G401.6 (cell line): ENCODE data around the gene IL16.

Experiments used
- FAIRE-seq: peaks from 2 replicates; lab custom pipeline; 2012; peaks lifted over from hg19 to GRCh38; lab: Jason Lieb, UNC

The IL16 gene

GRCh38 chr15:81256916-81257315, 60.2 kb downstream of the IL16 start:
- FAIRE-seq = no peak

GRCh38 chr15:81257435-81257834, 60.8 kb downstream of the IL16 start:
- FAIRE-seq = no peak

DNA sequence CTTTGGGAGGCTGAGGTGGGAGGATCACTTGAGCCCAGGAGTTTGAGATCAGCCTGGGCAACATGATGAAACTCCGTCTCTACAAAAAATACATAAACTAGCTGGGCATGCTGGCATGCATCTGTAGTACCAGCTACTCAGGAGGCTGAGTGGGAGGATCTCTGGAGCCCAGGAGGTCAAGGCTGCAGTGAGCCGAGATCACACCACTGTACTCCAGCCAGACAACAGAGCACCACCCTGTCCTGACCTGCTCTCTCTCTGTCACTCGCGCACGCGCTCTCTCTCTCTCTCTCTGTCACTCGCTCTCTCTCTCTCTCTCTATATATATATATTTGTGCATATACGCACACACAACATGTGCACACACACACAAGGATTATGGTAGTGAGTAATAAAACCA, 61.8 kb downstream of the IL16 start:
- no peak for FAIRE-seq

DNA sequence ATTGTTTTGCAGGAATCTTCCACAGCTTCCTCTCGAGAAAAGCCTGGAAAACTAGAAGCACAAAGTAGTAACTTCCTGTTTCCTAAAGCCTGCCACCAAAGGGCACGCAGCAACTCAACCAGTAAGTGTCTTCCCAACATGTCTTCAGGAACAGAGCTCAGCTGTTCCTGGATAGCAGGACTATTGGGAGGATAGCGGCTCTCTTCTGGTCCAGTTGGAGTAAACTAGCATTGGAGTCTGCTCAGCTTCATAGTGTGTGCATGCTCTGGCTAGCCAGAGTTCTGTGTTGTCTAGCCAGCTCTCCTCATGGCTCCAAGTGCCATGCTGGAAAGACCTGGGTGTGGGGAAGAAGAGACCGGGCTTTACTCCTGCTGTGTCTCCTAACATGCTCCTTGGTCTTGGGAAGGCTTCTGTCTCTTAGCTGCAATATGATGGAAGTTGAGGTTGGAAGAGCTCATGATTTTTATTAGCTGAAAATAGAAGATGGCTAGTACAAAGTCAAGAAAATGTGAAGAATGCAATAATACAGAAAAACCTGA, 63.1 kb downstream of the IL16 start:
- FAIRE-seq = no peak

- no peak for FAIRE-seq
Measured at GRCh38 chr15:81261172-81261811, 64.6 kb downstream of the IL16 start.

DNA sequence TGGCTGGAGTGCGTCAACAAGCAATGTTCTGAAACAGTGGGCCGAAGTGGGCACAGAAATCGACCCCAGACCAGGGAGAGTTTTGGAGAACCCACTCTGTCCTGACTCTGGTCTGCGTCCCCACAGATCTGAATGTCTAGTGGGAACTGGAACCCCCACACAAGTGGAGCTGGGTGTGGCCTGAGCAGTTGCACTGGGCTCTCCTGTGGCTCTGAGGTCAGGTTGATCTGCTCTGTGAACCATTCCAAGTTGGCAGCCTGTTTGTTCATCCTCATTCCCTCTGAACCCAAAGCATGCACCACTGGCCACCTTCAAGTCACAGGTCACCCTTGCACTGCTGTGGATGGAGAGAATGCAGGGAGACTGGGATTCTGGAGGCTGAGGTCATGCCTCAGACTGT, 66.8 kb downstream of the IL16 start:
- no peak for FAIRE-seq

- no peak for FAIRE-seq
Measured at GRCh38 chr15:81264072-81264857, 67.6 kb downstream of the IL16 start.

- FAIRE-seq = no peak
Measured at GRCh38 chr15:81265256-81265943, 68.7 kb downstream of the IL16 start.

GRCh38 chr15:81265944-81266775, 69.5 kb downstream of the IL16 start:
- no peak for FAIRE-seq

DNA sequence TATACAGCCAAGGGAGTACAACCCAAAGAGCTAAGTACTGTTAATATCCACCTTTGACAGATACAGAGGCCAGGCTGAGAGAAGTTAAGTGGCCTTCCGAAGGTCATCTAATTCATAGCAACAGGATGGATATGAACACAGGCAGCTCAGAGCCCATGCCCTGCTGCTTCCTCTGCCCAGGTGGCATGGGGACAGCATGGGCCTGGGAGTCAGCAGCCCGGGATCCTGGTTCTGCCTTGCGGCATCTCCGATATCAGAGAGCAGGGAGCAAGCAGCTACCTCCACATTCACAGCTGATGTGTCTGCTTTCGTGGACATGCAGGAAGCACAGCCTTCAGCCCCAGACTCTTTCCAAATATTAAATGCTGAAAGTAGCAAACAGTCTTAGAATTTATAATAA, 71.7 kb downstream of the IL16 start:
- FAIRE-seq = no peak

GRCh38 chr15:81268881-81269601, 72.4 kb downstream of the IL16 start:
- no peak for FAIRE-seq

DNA sequence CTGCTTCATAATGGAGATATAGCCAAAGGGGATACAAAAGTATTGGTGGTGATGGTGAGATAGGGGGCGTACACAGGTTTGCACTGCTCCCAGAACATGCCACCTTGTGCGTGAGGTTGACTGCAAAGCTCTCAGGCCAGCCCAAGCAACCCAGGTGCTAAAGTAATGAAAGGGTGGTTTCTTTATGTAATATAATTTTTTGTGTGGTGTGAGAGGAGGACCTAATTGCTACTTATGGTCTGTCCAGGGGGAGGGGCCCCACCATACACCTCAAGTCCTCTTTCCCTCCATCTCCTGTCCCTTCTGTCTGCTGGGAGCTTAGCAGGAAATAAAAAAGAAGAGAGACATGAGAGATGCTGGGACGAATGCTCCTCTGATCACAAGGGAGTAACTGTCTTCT, 73.5 kb downstream of the IL16 start:
- no peak for FAIRE-seq

DNA sequence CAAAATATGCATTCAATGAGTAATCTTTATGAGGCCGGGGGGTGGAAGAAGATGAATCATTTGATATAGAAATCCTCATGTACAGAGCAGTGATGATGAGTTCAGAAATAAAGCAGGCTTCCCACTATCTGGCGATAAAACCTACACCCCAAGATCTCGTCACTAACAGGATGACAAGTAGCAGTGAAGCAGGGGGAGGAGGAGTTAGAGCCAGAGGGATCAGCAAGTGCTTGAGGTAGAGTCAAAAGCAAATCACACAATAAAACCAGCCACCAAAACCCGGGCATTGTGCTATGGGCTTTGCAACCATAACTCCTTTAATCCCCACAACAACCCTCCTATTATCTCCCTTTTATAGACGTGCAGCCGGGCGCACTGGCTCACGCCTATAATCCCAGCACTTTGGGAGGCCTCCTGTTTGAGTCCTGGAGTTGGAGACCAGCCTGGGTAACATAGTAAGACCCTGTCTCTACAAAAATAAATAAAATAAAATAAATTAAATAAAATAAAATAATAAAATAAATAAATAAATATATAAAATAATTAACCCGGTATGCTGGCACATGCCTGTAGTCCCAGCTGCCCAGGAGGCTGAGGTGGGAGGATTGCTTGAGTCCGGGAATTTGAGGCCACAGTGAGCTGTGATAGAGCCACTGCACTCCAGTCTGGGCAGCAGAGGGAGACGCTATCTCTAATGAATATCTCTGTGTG, 74.3 kb downstream of the IL16 start:
- FAIRE-seq = no peak

DNA sequence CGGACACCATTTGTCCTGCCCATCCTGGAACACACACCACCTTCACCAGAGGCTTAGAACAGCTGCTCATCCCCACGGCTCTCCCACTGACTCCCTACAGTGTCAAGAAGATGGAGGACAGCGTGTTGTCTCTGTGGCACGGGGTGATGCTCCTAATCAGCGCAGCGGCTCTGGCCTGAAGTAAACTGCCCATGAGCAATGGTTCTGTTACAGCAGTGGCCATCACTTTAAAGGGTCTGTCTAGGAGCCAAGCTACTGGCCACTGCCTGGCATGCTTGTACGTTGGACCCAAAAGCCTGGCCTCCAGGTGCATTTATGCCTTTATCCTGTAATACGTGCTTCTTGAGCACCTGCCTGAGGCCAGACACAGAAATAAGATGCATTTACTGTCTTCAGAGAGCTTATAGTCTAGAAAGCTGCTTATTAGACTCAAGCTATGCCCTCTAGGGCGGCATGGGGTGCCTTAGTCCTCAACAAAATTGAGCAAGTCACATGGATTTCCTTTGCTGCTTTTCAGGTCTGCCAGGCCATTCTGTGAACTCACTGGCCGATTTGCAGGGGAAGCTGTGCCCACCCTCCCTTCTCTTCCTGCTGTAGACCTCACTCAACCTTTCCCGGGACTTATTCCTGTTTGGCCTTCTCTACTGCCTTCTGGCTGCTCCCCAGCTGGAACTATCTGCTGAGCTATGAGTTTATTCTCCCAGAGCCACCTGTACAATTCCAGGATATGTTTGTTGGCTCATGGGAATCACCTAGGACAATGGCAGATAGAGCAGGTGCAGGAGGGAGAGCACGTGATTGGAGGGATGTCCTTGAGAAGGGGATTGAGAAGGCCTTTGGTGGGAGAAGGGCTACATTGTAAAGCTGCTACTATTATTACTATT, 75.3 kb downstream of the IL16 start:
- no peak for FAIRE-seq

DNA sequence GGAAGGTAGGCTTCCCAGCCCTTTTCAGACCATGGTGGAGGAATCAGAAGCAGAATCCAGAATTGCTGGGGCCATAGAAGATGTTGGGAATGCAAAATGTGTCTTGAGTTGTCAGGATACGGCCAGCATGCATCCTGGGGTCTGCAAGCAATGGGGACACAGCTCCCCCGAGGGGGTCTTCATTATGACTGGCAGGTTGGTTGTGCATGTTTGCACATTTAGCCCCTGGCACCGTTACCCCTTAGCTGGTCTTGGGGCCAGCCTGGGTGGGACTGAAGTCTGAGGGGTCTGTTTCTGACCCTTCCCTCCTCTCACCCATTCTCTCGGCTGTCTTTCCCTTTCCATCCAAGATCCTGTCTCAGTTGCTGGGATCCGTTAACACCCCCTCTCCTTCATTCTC, 76.5 kb downstream of the IL16 start:
- FAIRE-seq = no peak

DNA sequence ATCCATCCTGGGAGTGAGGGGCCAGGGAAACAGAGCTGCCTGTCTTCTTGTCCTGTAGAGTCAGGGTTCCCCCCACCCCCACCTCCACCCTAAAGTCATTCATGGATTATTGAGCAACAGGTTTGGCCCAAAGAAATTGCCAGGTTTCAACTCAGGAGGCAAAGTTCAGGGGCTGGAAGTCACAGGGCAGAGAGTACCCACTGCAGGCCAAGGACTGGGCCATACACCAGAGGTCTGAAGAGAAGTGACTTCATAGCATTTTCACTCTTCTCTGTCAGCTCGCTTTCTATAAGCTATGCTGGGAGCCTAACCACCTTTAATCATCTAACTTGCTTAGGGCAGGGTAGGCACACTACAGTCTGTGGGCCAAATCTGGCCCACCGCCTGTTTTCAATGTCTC, 77.2 kb downstream of the IL16 start:
- FAIRE-seq = no peak

GRCh38 chr15:81274255-81274654, 77.6 kb downstream of the IL16 start:
- no peak for FAIRE-seq

GRCh38 chr15:81274931-81275707, 78.4 kb downstream of the IL16 start:
- FAIRE-seq = no peak
